H9 (cell line): Measurements from ENCODE around the gene ZMYM2. TPM values are rescaled to one million over a fixed set of nuclear protein-coding genes. Genes with fewer than 3 reads are reported as not detected.
A peak's percentile ranks its signal among the peaks of the same experiment; 100 is the strongest.

Source experiments
- DNase-seq: peaks from one replicate; pipeline ENCODE4 v3.0.0-alpha.2; 2017
- H2AFZ ChIP-seq: one replicate; pipeline ENCODE4 v1.6.1; 2013; ENCODE audit warnings: mild to moderate bottlenecking, low read length, control low read depth, moderate library complexity
- H2AK5ac ChIP-seq: 2 replicates; pipeline ENCODE4 v1.6.1; 2013; ENCODE audit warnings: low read length, control low read depth, mixed read lengths; ENCODE audit not compliant: insufficient read length
- H2BK120ac ChIP-seq: one replicate; pipeline ENCODE4 v1.6.1; 2013; ENCODE audit warnings: low read depth, mild to moderate bottlenecking, low read length, control low read depth, inconsistent platforms; ENCODE audit not compliant: poor library complexity, severe bottlenecking
- H2BK12ac ChIP-seq: 2 replicates; pipeline ENCODE4 v1.6.1; 2013; ENCODE audit warnings: low read length, control low read depth, mixed read lengths, low read depth; ENCODE audit not compliant: insufficient read length
- H2BK15ac ChIP-seq: 2 replicates; pipeline ENCODE4 v1.6.1; 2013; ENCODE audit warnings: low read depth, low read length, control low read depth
- H2BK20ac ChIP-seq: one replicate; pipeline ENCODE4 v1.6.1; 2013; ENCODE audit warnings: low read depth, mild to moderate bottlenecking, low read length, control low read depth, inconsistent platforms; ENCODE audit not compliant: poor library complexity, severe bottlenecking
- H2BK5ac ChIP-seq: 2 replicates; pipeline ENCODE4 v1.6.1; 2013; ENCODE audit warnings: low read length, control low read depth, mixed read lengths; ENCODE audit not compliant: insufficient read length
- H3K14ac ChIP-seq: 2 replicates; pipeline ENCODE4 v1.6.1; 2013; ENCODE audit warnings: low read length, control low read depth; ENCODE audit not compliant: insufficient read depth
- H3K18ac ChIP-seq: 2 replicates; pipeline ENCODE4 v1.6.1; 2013; ENCODE audit warnings: low read depth, mild to moderate bottlenecking, mixed read lengths, low read length, control low read depth; ENCODE audit not compliant: insufficient read length
- H3K23ac ChIP-seq: 2 replicates; pipeline ENCODE4 v1.6.1; 2013; ENCODE audit warnings: low read length, control low read depth, mixed read lengths, low read depth; ENCODE audit not compliant: insufficient read length
- H3K23me2 ChIP-seq: 2 replicates; pipeline ENCODE4 v1.6.1; 2013; ENCODE audit warnings: low read depth, mild to moderate bottlenecking, mixed read lengths, low read length, control low read depth; ENCODE audit not compliant: insufficient read length, poor library complexity, severe bottlenecking
- H3K27ac ChIP-seq: 2 replicates; pipeline ENCODE4 v1.5.1; 2013; ENCODE audit warnings: low read length, control low read depth, mixed read lengths, low read depth; ENCODE audit not compliant: insufficient read length
- H3K27me3 ChIP-seq: 2 replicates; pipeline ENCODE4 v1.6.1; 2013; ENCODE audit warnings: low read length, control low read depth, inconsistent platforms; ENCODE audit not compliant: insufficient read depth
- H3K4ac ChIP-seq: 2 replicates; pipeline ENCODE4 v1.6.1; 2013; ENCODE audit warnings: low read depth, mild to moderate bottlenecking, control low read depth, inconsistent platforms, low read length, moderate library complexity
- H3K4me1 ChIP-seq: 2 replicates; pipeline ENCODE4 v1.6.1; 2013; ENCODE audit warnings: low read length, control low read depth, inconsistent platforms; ENCODE audit not compliant: insufficient read depth
- H3K4me2 ChIP-seq: 2 replicates; pipeline ENCODE4 v1.6.1; 2013; ENCODE audit warnings: low read length, control low read depth, mixed read lengths; ENCODE audit not compliant: insufficient read length, insufficient read depth
- H3K56ac ChIP-seq: 2 replicates; pipeline ENCODE4 v1.6.1; 2013; ENCODE audit warnings: low read depth, mild to moderate bottlenecking, mixed read lengths, low read length, control low read depth; ENCODE audit not compliant: insufficient read length
- H3K79me1 ChIP-seq: 2 replicates; pipeline ENCODE4 v1.6.1; 2013; ENCODE audit warnings: low read depth, mild to moderate bottlenecking, moderate library complexity, low read length, control low read depth, inconsistent platforms; ENCODE audit not compliant: insufficient read depth, poor library complexity, severe bottlenecking
- H3K79me2 ChIP-seq: 2 replicates; pipeline ENCODE4 v1.6.1; 2013; ENCODE audit warnings: low read length, control low read depth, inconsistent platforms; ENCODE audit not compliant: insufficient read depth
- H3K9ac ChIP-seq: 2 replicates; pipeline ENCODE4 v1.6.1; 2013; ENCODE audit warnings: low read length, control low read depth, mixed read lengths; ENCODE audit not compliant: insufficient read length; ENCODE audit errors: extremely low read depth
- H3K9me3 ChIP-seq: one replicate; pipeline ENCODE4 v1.6.1; 2013; ENCODE audit warnings: low read depth, low read length, inconsistent platforms; ENCODE audit not compliant: control insufficient read depth
- H3T11ph ChIP-seq: one replicate; pipeline ENCODE4 v1.6.1; 2013; ENCODE audit warnings: mild to moderate bottlenecking, low read length, control low read depth, inconsistent platforms
- H4K20me1 ChIP-seq: one replicate; pipeline ENCODE4 v1.6.1; 2013; ENCODE audit not compliant: control insufficient read depth, insufficient read length, insufficient read depth
- H4K5ac ChIP-seq: 2 replicates; pipeline ENCODE4 v1.6.1; 2013; ENCODE audit warnings: low read depth, mild to moderate bottlenecking, mixed read lengths, low read length, control low read depth; ENCODE audit not compliant: insufficient read length
- H4K8ac ChIP-seq: replicated peaks from 2 replicates; pipeline ENCODE4 v1.6.1; 2013; ENCODE audit warnings: low read length, control low read depth, mixed read lengths, low read depth; ENCODE audit not compliant: insufficient read length
- H4K91ac ChIP-seq: 2 replicates; pipeline ENCODE4 v1.6.1; 2013; ENCODE audit warnings: low read depth, mild to moderate bottlenecking, moderate library complexity, mixed read lengths, low read length, control low read depth; ENCODE audit not compliant: insufficient read length
- H3K27ac Mint-ChIP-seq, 3 experiments: 2 replicates in 2 of 3; 3 replicates in 1 of 3; pipeline ENCODE4 v1.8.0; 2020 to 2021; ENCODE audit warnings: mixed read lengths in 3 of 3, mild to moderate bottlenecking in 1 of 3, moderate library complexity in 1 of 3
- H3K27me3 Mint-ChIP-seq: 2 replicates; pipeline ENCODE4 v1.8.0; 2021; ENCODE audit warnings: low read depth, mild to moderate bottlenecking, moderate library complexity, mixed read lengths
- H3K36me3 Mint-ChIP-seq, 3 experiments: 2 replicates in 2 of 3; 3 replicates in 1 of 3; pipeline ENCODE4 v1.8.0; 2020 to 2021; ENCODE audit warnings: low read depth in 3 of 3, mixed read lengths in 3 of 3; ENCODE audit not compliant: insufficient read depth in 1 of 3
- H3K4me1 Mint-ChIP-seq, 2 experiments: 2 replicates each; pipeline ENCODE4 v1.8.0; 2020; ENCODE audit warnings: mixed read lengths in 2 of 2
- H3K4me3 Mint-ChIP-seq, 2 experiments: 2 replicates in 1 of 2; 3 replicates in 1 of 2; pipeline ENCODE4 v1.8.0; 2020 to 2021; ENCODE audit warnings: mild to moderate bottlenecking in 2 of 2, mixed read lengths in 2 of 2, moderate library complexity in 1 of 2
- H3K9me3 Mint-ChIP-seq, 2 experiments: 2 replicates in 1 of 2; 3 replicates in 1 of 2; pipeline ENCODE4 v1.8.0; 2020; ENCODE audit warnings: mild to moderate bottlenecking in 2 of 2, mixed read lengths in 2 of 2, moderate library complexity in 1 of 2
- CTCF ChIP-seq: fragments of 200-600 bp; sonication (generic); conservative IDR thresholded peaks from 3 replicates; pipeline ENCODE4 v1.8.0; 2021; ENCODE audit warnings: antibody characterized with exemption, mild to moderate bottlenecking
- WGBS: extraction: QIAGEN DNeasy Blood & Tissue Kit; methylation state at CpG from one replicate; pipeline ENCODE4 v1.1.7; 2013; ENCODE audit warnings: missing lambda C conversion rate, low lambda C conversion rate, mixed read lengths; ENCODE audit not compliant: insufficient read length; ENCODE audit errors: extremely low coverage; 5-methylcytosine and 5-hydroxymethylcytosine counted together
- total RNA-seq: library from RNA; stranded (reverse); gene quantifications from 2 replicates; pipeline ENCODE4 v1.2.1, GENCODE V29; 2021

The ZMYM2 gene
- total RNA-seq, 1 experiment from 2014 or later = 173 TPM

GRCh38 chr13:19962894-19963293 is 4.4 kb downstream of the ZMYM2 start:
- Mint-ChIP-seq H3K27ac (peak overlapping the region in 1 of 3 experiments; percentile 59; a peak in 1 of 7 replicates), H3K4me1 (peaks cover 19 to 32% of the 10 kb centered on the region in 2 experiments), H3K36me3 (peaks cover 39 to 62% (median 54%) of the 10 kb centered on the region in 3 experiments; a peak in 6 of 7 replicates), H3K4me3 (peak overlapping the region; percentile 26 to 44; a peak in 3 of 5 replicates), H3K27me3 (no peaks in the 10 kb centered on the region; the same call in 1 of the 2 replicates), H3K9me3 (no peaks in the 10 kb centered on the region)
- Histone ChIP-seq H3K14ac (no peak overlapping the region), H3K79me1 (peaks cover 10% of the 10 kb centered on the region), H3K79me2 (peaks cover 40% of the 10 kb centered on the region; the same call in 1 of the 2 replicates), H3K4me1 (no peaks in the 10 kb centered on the region), H3K18ac (no peak overlapping the region), H3K23me2 (peaks cover 6% of the 10 kb centered on the region), H2BK20ac (no peak overlapping the region), H4K91ac (no peak overlapping the region), H3K4me2 (no peak overlapping the region), H2BK12ac (no peak overlapping the region), H4K20me1 (no peaks in the 10 kb centered on the region), H3K9ac (no peak overlapping the region), H3T11ph (no peak overlapping the region), H2BK120ac (no peak overlapping the region), H4K5ac (no peak overlapping the region), H3K56ac (no peak overlapping the region), H3K27me3 (no peaks in the 10 kb centered on the region), H3K23ac (no peak overlapping the region), H3K27ac (no peak overlapping the region), H4K8ac (no peak overlapping the region), H3K9me3 (no peaks in the 10 kb centered on the region), H3K4ac (no peak overlapping the region), H2BK5ac (no peak overlapping the region), H2AFZ (no peak overlapping the region), H2BK15ac (no peak overlapping the region), H2AK5ac (no peak overlapping the region)
- no CpG with 5 or more reads among the region's 10 CpGs for WGBS
- DNase-seq = no peak
- TF ChIP-seq CTCF = no peak
